Tibial nerve (tissue), 4 donors: ENCODE data around the gene KIAA1217.

ENCODE experiments used
- EP300 ChIP-seq, 2 donors: sonication (generic); formaldehyde crosslinking; IDR thresholded peaks; one replicate each; pipeline ENCODE4 v1.6.1; 2017; ENCODE audit warnings: antibody characterized with exemption in 2 of 2, mild to moderate bottlenecking in 1 of 2
- TF ChIP-seq, protein P1 (sequence below), 5 experiments: fragments of 200-600 bp in 3 of 5; fragments of 450-650 bp in 2 of 5; sonication (generic) in 3 of 5; IDR thresholded peaks; one replicate each; pipeline ENCODE4 v1.5.1; 2016 to 2019; ENCODE audit warnings: antibody characterized with exemption in 5 of 5, mild to moderate bottlenecking in 3 of 5, moderate library complexity in 2 of 5

GRCh38 chr10:24505759-24506158 lies 296.8 kb downstream of the KIAA1217 start:
- TF ChIP-seq, protein P1, sequence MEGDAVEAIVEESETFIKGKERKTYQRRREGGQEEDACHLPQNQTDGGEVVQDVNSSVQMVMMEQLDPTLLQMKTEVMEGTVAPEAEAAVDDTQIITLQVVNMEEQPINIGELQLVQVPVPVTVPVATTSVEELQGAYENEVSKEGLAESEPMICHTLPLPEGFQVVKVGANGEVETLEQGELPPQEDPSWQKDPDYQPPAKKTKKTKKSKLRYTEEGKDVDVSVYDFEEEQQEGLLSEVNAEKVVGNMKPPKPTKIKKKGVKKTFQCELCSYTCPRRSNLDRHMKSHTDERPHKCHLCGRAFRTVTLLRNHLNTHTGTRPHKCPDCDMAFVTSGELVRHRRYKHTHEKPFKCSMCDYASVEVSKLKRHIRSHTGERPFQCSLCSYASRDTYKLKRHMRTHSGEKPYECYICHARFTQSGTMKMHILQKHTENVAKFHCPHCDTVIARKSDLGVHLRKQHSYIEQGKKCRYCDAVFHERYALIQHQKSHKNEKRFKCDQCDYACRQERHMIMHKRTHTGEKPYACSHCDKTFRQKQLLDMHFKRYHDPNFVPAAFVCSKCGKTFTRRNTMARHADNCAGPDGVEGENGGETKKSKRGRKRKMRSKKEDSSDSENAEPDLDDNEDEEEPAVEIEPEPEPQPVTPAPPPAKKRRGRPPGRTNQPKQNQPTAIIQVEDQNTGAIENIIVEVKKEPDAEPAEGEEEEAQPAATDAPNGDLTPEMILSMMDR (IDR thresholded peaks at IDR 0.05) = no peak
- TF ChIP-seq EP300 (IDR thresholded peaks at IDR 0.05) = no peak
